Large intestine (tissue), 3 donors: ENCODE measurements around the gene CLEC16A. TPM values are rescaled to one million over a fixed set of nuclear protein-coding genes. Genes with fewer than 3 reads are reported as not detected.
A peak's percentile ranks its signal among the peaks of the same experiment; 100 is the strongest.

Experiments used
- DNase-seq, 2 donors: peaks; one replicate each; pipeline versions ENCODE4 v3.0.0 to v3.0.0-alpha.2; 2013
- H3K27ac ChIP-seq: one replicate; pipeline ENCODE4 v1.5.1; 2013; ENCODE audit warnings: low read length
- H3K27me3 ChIP-seq: 2 replicates; pipeline ENCODE4 v1.6.1; 2013; ENCODE audit warnings: low read length; ENCODE audit not compliant: control insufficient read depth, insufficient read depth
- H3K36me3 ChIP-seq: 2 replicates; pipeline ENCODE4 v1.6.1; 2013; ENCODE audit warnings: low read length; ENCODE audit not compliant: control insufficient read depth, insufficient read depth
- H3K4me1 ChIP-seq: one replicate; pipeline ENCODE4 v1.6.1; 2013; ENCODE audit warnings: low read length; ENCODE audit not compliant: control insufficient read depth, insufficient read depth
- H3K4me3 ChIP-seq: one replicate; pipeline ENCODE4 v1.5.1; 2013; ENCODE audit warnings: low read length
- H3K9me3 ChIP-seq: one replicate; pipeline ENCODE4 v1.6.1; 2013; ENCODE audit warnings: mild to moderate bottlenecking, low read depth, low read length, moderate library complexity; ENCODE audit not compliant: control insufficient read depth
- WGBS: methylation state at CpG from one replicate; pipeline ENCODE4 v1.1.5; 2013; ENCODE audit warnings: low lambda C conversion rate; ENCODE audit not compliant: insufficient coverage; 5-methylcytosine and 5-hydroxymethylcytosine counted together
- polyA plus RNA-seq: library from polyadenylated mRNA; unstranded; fragments of 120-200 nt; gene quantifications from one replicate; pipeline ENCODE4 v1.2.1, GENCODE V29; 2013

CLEC16A gene
- polyA plus RNA-seq, 1 donor: 13.2 TPM

- Histone ChIP-seq H3K27me3 (peaks cover 17% of the 10 kb centered on the region), H3K4me3 (no peak overlapping the region), H3K9me3 (no peaks in the 10 kb centered on the region), H3K27ac (no peak overlapping the region), H3K36me3 (no peaks in the 10 kb centered on the region), H3K4me1 (peaks cover 3% of the 10 kb centered on the region)
- 100% methylated on average over 2 of the region's 15 CpGs for WGBS
- DNase-seq: no peak
Measured at GRCh38 chr16:11201498-11202259, 257.3 kb downstream of the CLEC16A start.

GRCh38 chr16:11202260-11203091 lies 258.1 kb downstream of the CLEC16A start:
- Histone ChIP-seq H3K27ac (no peak overlapping the region), H3K9me3 (no peaks in the 10 kb centered on the region), H3K4me3 (no peak overlapping the region), H3K4me1 (peaks cover 3% of the 10 kb centered on the region), H3K27me3 (peaks cover 17% of the 10 kb centered on the region), H3K36me3 (no peaks in the 10 kb centered on the region)
- 83% methylated on average over 2 of the region's 13 CpGs for WGBS
- DNase-seq: no peak

GRCh38 chr16:11203111-11203623 lies 258.8 kb downstream of the CLEC16A start:
- Histone ChIP-seq H3K9me3 (no peaks in the 10 kb centered on the region), H3K27me3 (peaks cover 17% of the 10 kb centered on the region), H3K36me3 (no peaks in the 10 kb centered on the region), H3K27ac (no peak overlapping the region), H3K4me3 (no peak overlapping the region), H3K4me1 (peaks cover 3% of the 10 kb centered on the region)
- no peak for DNase-seq
- no CpG with 5 or more reads among the region's 7 CpGs for WGBS

GRCh38 chr16:11204513-11205047 lies 260.2 kb downstream of the CLEC16A start:
- whole genome bisulfite sequencing: no CpG with 5 or more reads among the region's 4 CpGs
- Histone ChIP-seq H3K27ac (no peak overlapping the region), H3K9me3 (no peaks in the 10 kb centered on the region), H3K4me3 (no peak overlapping the region), H3K36me3 (no peaks in the 10 kb centered on the region), H3K4me1 (peaks cover 3% of the 10 kb centered on the region), H3K27me3 (peaks cover 17% of the 10 kb centered on the region)
- DNase-seq: no peak

GRCh38 chr16:11205065-11205699 lies 260.8 kb downstream of the CLEC16A start:
- no peaks in the 10 kb centered on the region for H3K9me3 ChIP-seq
- no peak overlapping the region for H3K4me3 ChIP-seq
- no peaks in the 10 kb centered on the region for H3K36me3 ChIP-seq
- DNase-seq: no peak
- WGBS: 100% methylated on average over 3 of the region's 19 CpGs
- peaks cover 17% of the 10 kb centered on the region for H3K27me3 ChIP-seq
- no peak overlapping the region for H3K27ac ChIP-seq
- peaks cover 3% of the 10 kb centered on the region for H3K4me1 ChIP-seq

- no CpG with 5 or more reads among the region's 13 CpGs for WGBS
- DNase-seq: peak; percentile 37 to 73
- Histone ChIP-seq H3K4me3 (no peak overlapping the region), H3K27me3 (peaks cover 16% of the 10 kb centered on the region), H3K36me3 (no peaks in the 10 kb centered on the region), H3K9me3 (no peaks in the 10 kb centered on the region), H3K4me1 (peaks cover 3% of the 10 kb centered on the region), H3K27ac (no peak overlapping the region)
Measured at GRCh38 chr16:11205754-11206581, 261.6 kb downstream of the CLEC16A start.

- no peak for DNase-seq
- peaks cover 3% of the 10 kb centered on the region for H3K4me1 ChIP-seq
- H3K27ac ChIP-seq: no peak overlapping the region
- no peaks in the 10 kb centered on the region for H3K36me3 ChIP-seq
- no peak overlapping the region for H3K4me3 ChIP-seq
- H3K27me3 ChIP-seq: peaks cover 1% of the 10 kb centered on the region
- no CpG with 5 or more reads among the region's 3 CpGs for WGBS
- peaks cover 1% of the 10 kb centered on the region for H3K9me3 ChIP-seq
Measured at GRCh38 chr16:11207646-11208045, 263.3 kb downstream of the CLEC16A start.

GRCh38 chr16:11208916-11209665 lies 264.7 kb downstream of the CLEC16A start:
- no peaks in the 10 kb centered on the region for H3K36me3 ChIP-seq
- no CpG with 5 or more reads among the region's 9 CpGs for WGBS
- peaks cover 6% of the 10 kb centered on the region for H3K9me3 ChIP-seq
- no peak for DNase-seq
- no peaks in the 10 kb centered on the region for H3K27me3 ChIP-seq
- no peak overlapping the region for H3K27ac ChIP-seq
- H3K4me1 ChIP-seq: peaks cover 3% of the 10 kb centered on the region
- H3K4me3 ChIP-seq: no peak overlapping the region

- Histone ChIP-seq H3K4me3 (no peak overlapping the region), H3K27me3 (no peaks in the 10 kb centered on the region), H3K4me1 (peaks cover 3% of the 10 kb centered on the region), H3K27ac (no peak overlapping the region), H3K9me3 (peaks cover 6% of the 10 kb centered on the region), H3K36me3 (no peaks in the 10 kb centered on the region)
- WGBS: no CpG with 5 or more reads among the region's 11 CpGs
- DNase-seq: no peak
Measured at GRCh38 chr16:11210260-11210659, 265.9 kb downstream of the CLEC16A start.
